GM10266 (cell line): ENCODE results near the gene DRD3.

Experiments
- DNase-seq: peaks from one replicate; pipeline ENCODE4 v3.0.0; 2012; ENCODE audit errors: extremely low spot score
- CTCF ChIP-seq: IDR thresholded peaks from 2 replicates; pipeline ENCODE4 v1.5.1; 2012; ENCODE audit warnings: mild to moderate bottlenecking, low read depth; ENCODE audit not compliant: control insufficient read depth, insufficient read depth; ENCODE audit errors: missing control alignments

The DRD3 gene

GRCh38 chr3:114186501-114186900, 7.6 kb upstream of the DRD3 start:
- DNase-seq, result no peak
- TF ChIP-seq CTCF, result no peak

- no peak for DNase-seq
- no peak for TF ChIP-seq CTCF
Measured at GRCh38 chr3:114179575-114179974, 723 bp upstream of the DRD3 start.

GRCh38 chr3:114176890-114177289, 2.0 kb downstream of the DRD3 start:
- no peak for DNase-seq
- no peak for TF ChIP-seq CTCF

GRCh38 chr3:114176487-114176886, 2.4 kb downstream of the DRD3 start:
- no peak for TF ChIP-seq CTCF
- DNase-seq, result no peak

- DNase-seq, result no peak
- no peak for TF ChIP-seq CTCF
Measured at GRCh38 chr3:114175204-114175987, 3.5 kb downstream of the DRD3 start.

GRCh38 chr3:114171677-114172076, 7.2 kb downstream of the DRD3 start:
- no peak for DNase-seq
- TF ChIP-seq CTCF, result no peak

GRCh38 chr3:114168150-114168549, 10.7 kb downstream of the DRD3 start:
- DNase-seq, result no peak
- no peak for TF ChIP-seq CTCF
